GM12875 (cell line): ENCODE measurements around the gene RABGAP1L.
"Not testable (repeated sequence)": the region's sequence is repeated elsewhere in the genome, so short reads cannot be mapped to it uniquely, and the experiment has no call there.

Source experiments
- H3K4me3 ChIP-seq: one replicate; pipeline ENCODE4 v1.5.1; 2011; ENCODE audit warnings: low read depth, low read length, control low read depth
- CTCF ChIP-seq: IDR thresholded peaks from 2 replicates; pipeline ENCODE4 v1.5.1; 2011; ENCODE audit warnings: low read depth, mild to moderate bottlenecking, control low read depth, inconsistent platforms, low read length, moderate library complexity, borderline replicate concordance; ENCODE audit not compliant: insufficient read depth

Gene RABGAP1L

GRCh38 chr1:174123843-174124242 lies 35.5 kb upstream of the RABGAP1L start:
- H3K4me3 ChIP-seq, result no peak overlapping the region
- no peak for TF ChIP-seq CTCF

- H3K4me3 ChIP-seq, result not testable (repeated sequence)
Measured at GRCh38 chr1:174127176-174127575, 32.1 kb upstream of the RABGAP1L start.

- no peak overlapping the region for H3K4me3 ChIP-seq
- TF ChIP-seq CTCF, result no peak
Measured at GRCh38 chr1:174131032-174131638, 28.2 kb upstream of the RABGAP1L start.

- no peak overlapping the region for H3K4me3 ChIP-seq
- TF ChIP-seq CTCF, result no peak
Measured at GRCh38 chr1:174134003-174134659, 25.2 kb upstream of the RABGAP1L start.

GRCh38 chr1:174135211-174135610 lies 24.1 kb upstream of the RABGAP1L start:
- no peak overlapping the region for H3K4me3 ChIP-seq
- no peak for TF ChIP-seq CTCF

GRCh38 chr1:174136714-174137113 lies 22.6 kb upstream of the RABGAP1L start:
- H3K4me3 ChIP-seq, result no peak overlapping the region
- no peak for TF ChIP-seq CTCF

- H3K4me3 ChIP-seq, result no peak overlapping the region
- TF ChIP-seq CTCF, result no peak
Measured at GRCh38 chr1:174142836-174143235, 16.5 kb upstream of the RABGAP1L start.

- H3K4me3 ChIP-seq, result not testable (repeated sequence)
Measured at GRCh38 chr1:174143727-174144396, 15.5 kb upstream of the RABGAP1L start.

GRCh38 chr1:174144397-174144783 lies 14.9 kb upstream of the RABGAP1L start:
- H3K4me3 ChIP-seq, result not testable (repeated sequence)
